T47D (cell line): Measurements from ENCODE around the gene KRT33B.
"Not testable (repeated sequence)": the region's sequence is repeated elsewhere in the genome, so short reads cannot be mapped to it uniquely, and the experiment has no call there.

Experiments
- DNase-seq, 2 experiments: peaks; one replicate each; pipeline versions ENCODE4 v3.0.0 to v3.0.0-alpha.2; 2011 to 2012; ENCODE audit warnings: low read depth in 1 of 2, low spot score in 1 of 2
- JUND ChIP-seq: IDR thresholded peaks from 2 replicates; pipeline ENCODE4 v1.6.1; 2012; ENCODE audit warnings: low read depth
- in situ Hi-C: cut with HindIII; loops from 2 replicates; pipeline ENCODE4 v1.10.0; 2016; ENCODE audit warnings: low sequenced_read_pairs, low pct_unique_long_range_greater_than_20kb

Gene KRT33B

GRCh38 chr17:41387670-41388069 is 18.1 kb upstream of the KRT33B start:
- no peak for TF ChIP-seq JUND
- in situ Hi-C loops = no loop called here
- no peak for DNase-seq

- in situ Hi-C loops = no loop called here
- no peak for DNase-seq
- no peak for TF ChIP-seq JUND
Observed at GRCh38 chr17:41386227-41386626, 16.6 kb upstream of the KRT33B start.

- in situ Hi-C loops = no loop called here
- DNase-seq = no peak
Observed at GRCh38 chr17:41383690-41384089, 14.1 kb upstream of the KRT33B start.

GRCh38 chr17:41382394-41382793 is 12.8 kb upstream of the KRT33B start:
- in situ Hi-C loops = no loop called here
- no peak for DNase-seq
- TF ChIP-seq JUND = no peak

More at GRCh38 chr17:41383690-41384089, 14.1 kb upstream of the KRT33B start:
- no peak for TF ChIP-seq JUND

GRCh38 chr17:41381943-41382342 is 12.3 kb upstream of the KRT33B start, which contains the start of gene KRT34:
Gene KRT34, minus strand, starts transcription at chr17:41382306. Its CDS starts 60 bp downstream, at chr17:41382246.
- DNase-seq, in situ Hi-C loops: not testable (repeated sequence)

DNA sequence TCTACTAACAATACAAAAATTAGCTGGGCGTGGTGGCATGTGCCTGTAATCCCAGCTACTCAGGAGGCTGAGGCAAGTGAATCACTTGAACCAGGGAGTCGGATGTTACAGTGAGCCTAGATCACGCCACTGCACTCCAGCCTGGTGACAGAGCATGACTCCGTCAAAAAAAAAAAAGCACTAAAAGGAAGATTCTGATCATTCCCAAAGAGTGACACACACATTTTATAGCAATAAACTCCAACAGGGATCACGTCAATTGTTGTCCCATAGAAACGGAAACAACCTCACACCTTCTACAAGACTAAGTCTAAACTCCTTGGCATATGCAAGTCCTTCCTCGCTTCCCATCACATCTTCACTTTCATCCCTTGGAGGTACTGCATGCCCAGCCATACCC is 10.5 kb upstream of the KRT33B start:
- in situ Hi-C loops, DNase-seq: not testable (repeated sequence)

- no peak for TF ChIP-seq JUND
Observed at GRCh38 chr17:41377546-41377945, 7.9 kb upstream of the KRT33B start.

DNA sequence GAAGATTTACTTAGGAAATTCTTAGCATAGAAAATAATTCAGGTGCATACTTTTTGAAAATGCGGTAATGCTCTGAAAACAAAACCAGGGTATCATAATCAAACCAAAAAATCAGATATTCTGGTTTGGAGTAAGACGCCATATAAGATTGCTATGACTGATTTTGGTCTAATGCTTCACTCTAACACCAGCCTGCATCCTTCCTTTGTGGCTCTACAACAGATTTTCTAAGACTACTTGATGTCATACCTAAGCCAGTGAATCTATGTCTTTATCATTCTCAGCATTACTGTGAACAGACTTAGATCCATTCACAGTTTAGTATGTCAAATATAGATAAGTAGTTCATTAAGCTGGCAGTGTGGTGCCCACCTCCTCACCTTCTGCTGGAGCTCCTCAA is 590 bp downstream of the KRT33B start:
- in situ Hi-C loops = no loop called here

More at GRCh38 chr17:41377546-41377945, 7.9 kb upstream of the KRT33B start:
- no peak for DNase-seq
- in situ Hi-C loops = no loop called here

GRCh38 chr17:41367426-41368075 is 2.1 kb downstream of the KRT33B start:
- no peak for TF ChIP-seq JUND
- in situ Hi-C loops = no loop called here
- no peak for DNase-seq

More for the DNA sequence above, 590 bp downstream of the KRT33B start:
- TF ChIP-seq JUND = no peak
- no peak for DNase-seq

GRCh38 chr17:41366070-41366469 is 3.5 kb downstream of the KRT33B start:
- no peak for TF ChIP-seq JUND
- no peak for DNase-seq
- in situ Hi-C loops = no loop called here

DNA sequence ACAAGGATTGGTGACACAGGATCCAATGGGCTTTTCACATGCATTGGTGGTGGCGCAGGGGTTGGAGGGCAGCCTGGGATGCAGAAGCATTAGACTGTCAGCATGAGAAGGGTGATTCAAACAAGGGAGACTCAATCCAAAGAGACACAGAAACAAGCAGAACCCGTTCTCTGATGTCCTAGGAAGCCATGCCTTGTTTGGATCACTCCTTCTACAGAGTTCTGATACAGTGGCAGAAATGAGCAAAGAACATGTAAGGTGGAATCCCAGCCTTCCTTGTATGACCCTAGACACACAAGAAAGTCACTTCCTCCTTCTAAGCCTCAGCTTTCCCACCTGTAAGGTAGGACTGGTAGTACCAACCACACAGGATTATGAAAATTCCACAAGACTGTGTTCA is 5.7 kb downstream of the KRT33B start:
- no peak for DNase-seq
- in situ Hi-C loops = no loop called here
- no peak for TF ChIP-seq JUND

- DNase-seq = no peak
Observed at GRCh38 chr17:41360296-41360995, 9.2 kb downstream of the KRT33B start.

DNA sequence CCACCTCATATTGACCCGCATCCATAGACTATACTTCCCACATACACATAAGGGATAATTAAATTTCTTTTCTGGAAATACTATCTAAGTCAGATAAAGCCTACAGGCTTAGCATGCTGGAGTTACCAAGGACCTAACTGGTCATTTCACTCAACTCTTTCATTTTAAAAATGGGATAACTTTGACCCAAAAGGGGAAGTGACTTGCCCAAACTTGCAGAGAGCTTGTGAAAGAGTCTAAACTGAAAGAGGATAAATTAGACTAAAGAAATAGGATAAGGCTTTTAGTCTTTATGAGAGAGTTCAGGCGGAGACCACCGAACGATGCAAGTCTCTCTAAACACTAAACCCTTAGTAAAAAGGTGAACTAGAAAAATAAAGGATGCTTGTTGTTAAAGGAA is 15.1 kb downstream of the KRT33B start:
- no peak for TF ChIP-seq JUND
- in situ Hi-C loops = no loop called here
- no peak for DNase-seq

More at GRCh38 chr17:41360296-41360995, 9.2 kb downstream of the KRT33B start:
- no peak for TF ChIP-seq JUND
- in situ Hi-C loops = no loop called here
